NCI-H82 treated with DMSO at 0.1 percent for 48 hours (cell line): Measurements from ENCODE around the gene INPP1.

Experiments
- DNase-seq: peaks from one replicate; lab custom pipeline; 2025; ENCODE audit not compliant: unreplicated experiment; lab: John Stamatoyannopoulos, UW

INPP1 gene

GRCh38 chr2:190407662-190408537 lies 64.5 kb downstream of the INPP1 start, which contains the start of gene MFSD6:
Gene MFSD6, plus strand, starts transcription at chr2:190408355. Its CDS starts 27,675 bp downstream, at chr2:190436030.
- DNase-seq = no peak

- DNase-seq = no peak
These were observed 65.3 kb downstream of the INPP1 start for GRCh38 chr2:190408538-190409271.

GRCh38 chr2:190409616-190410015 lies 66.2 kb downstream of the INPP1 start:
- no peak for DNase-seq

- DNase-seq = no peak
These were observed 66.8 kb downstream of the INPP1 start for GRCh38 chr2:190410166-190410565.

- DNase-seq = no peak
These were observed 69.6 kb downstream of the INPP1 start for GRCh38 chr2:190412966-190413365.

- DNase-seq = no peak
These were observed 70.0 kb downstream of the INPP1 start for GRCh38 chr2:190413421-190413820.

GRCh38 chr2:190415251-190415650 lies 71.9 kb downstream of the INPP1 start:
- no peak for DNase-seq

- DNase-seq = peak; percentile 86
These were observed 72.7 kb downstream of the INPP1 start for GRCh38 chr2:190415794-190416775.

GRCh38 chr2:190417045-190417842 lies 73.9 kb downstream of the INPP1 start:
- DNase-seq = peak; percentile 66

GRCh38 chr2:190418727-190419126 lies 75.3 kb downstream of the INPP1 start:
- DNase-seq = no peak

- no peak for DNase-seq
These were observed 77.4 kb downstream of the INPP1 start for GRCh38 chr2:190420801-190421200.
